RCC 7860 (cell line): Measurements from ENCODE around the gene CD80.

Experiments used
- DNase-seq: peaks from one replicate; pipeline ENCODE4 v3.0.0-alpha.2; 2015; ENCODE audit warnings: low spot score
- FAIRE-seq: peaks from 2 replicates; lab custom pipeline; 2012; peaks lifted over from hg19 to GRCh38; lab: Jason Lieb, UNC

Gene CD80

GRCh38 chr3:119551598-119551997 is 7.8 kb downstream of the CD80 start:
- FAIRE-seq, result no peak
- DNase-seq, result no peak

GRCh38 chr3:119550192-119550910 is 9.1 kb downstream of the CD80 start:
- FAIRE-seq (no peak), DNase-seq (no peak)

GRCh38 chr3:119548341-119548740 is 11.1 kb downstream of the CD80 start:
- no peak for DNase-seq
- no peak for FAIRE-seq

- no peak for FAIRE-seq
Observed at GRCh38 chr3:119547227-119547626, 12.2 kb downstream of the CD80 start.

GRCh38 chr3:119543147-119543546 is 16.3 kb downstream of the CD80 start:
- no peak for DNase-seq
- FAIRE-seq, result no peak

More at GRCh38 chr3:119547227-119547626, 12.2 kb downstream of the CD80 start:
- DNase-seq, result no peak

- no peak for DNase-seq
- FAIRE-seq, result peak; percentile 77
Observed at GRCh38 chr3:119542168-119542767, 17.1 kb downstream of the CD80 start.

GRCh38 chr3:119541547-119541946 is 17.9 kb downstream of the CD80 start:
- FAIRE-seq (no peak), DNase-seq (no peak)

GRCh38 chr3:119538772-119539171 is 20.6 kb downstream of the CD80 start:
- no peak for FAIRE-seq

GRCh38 chr3:119536757-119537156 is 22.7 kb downstream of the CD80 start:
- no peak for DNase-seq
- no peak for FAIRE-seq

More at GRCh38 chr3:119538772-119539171, 20.6 kb downstream of the CD80 start:
- no peak for DNase-seq

- FAIRE-seq, result no peak
Observed at GRCh38 chr3:119534296-119534695, 25.1 kb downstream of the CD80 start.

GRCh38 chr3:119531151-119531550 is 28.3 kb downstream of the CD80 start:
- DNase-seq, result no peak

More at GRCh38 chr3:119534296-119534695, 25.1 kb downstream of the CD80 start:
- DNase-seq, result no peak

GRCh38 chr3:119530456-119530855 is 29.0 kb downstream of the CD80 start:
- no peak for FAIRE-seq
- no peak for DNase-seq

More at GRCh38 chr3:119531151-119531550, 28.3 kb downstream of the CD80 start:
- no peak for FAIRE-seq

- no peak for DNase-seq
- FAIRE-seq, result no peak
Observed at GRCh38 chr3:119529883-119530282, 29.5 kb downstream of the CD80 start.

- no peak for FAIRE-seq
- DNase-seq, result no peak
Observed at GRCh38 chr3:119527714-119528113, 31.7 kb downstream of the CD80 start.

- no peak for FAIRE-seq
- DNase-seq, result no peak
Observed at GRCh38 chr3:119524931-119525662, 34.3 kb downstream of the CD80 start.

- no peak for FAIRE-seq
- DNase-seq, result no peak
Observed at GRCh38 chr3:119518026-119518425, 41.4 kb downstream of the CD80 start.

GRCh38 chr3:119517112-119517511 is 42.3 kb downstream of the CD80 start:
- no peak for FAIRE-seq

GRCh38 chr3:119514637-119515036 is 44.8 kb downstream of the CD80 start:
- FAIRE-seq (no peak), DNase-seq (no peak)

More at GRCh38 chr3:119517112-119517511, 42.3 kb downstream of the CD80 start:
- DNase-seq, result no peak

GRCh38 chr3:119510690-119511089 is 48.7 kb downstream of the CD80 start:
- DNase-seq (no peak), FAIRE-seq (no peak)

- DNase-seq (no peak), FAIRE-seq (no peak)
Observed at GRCh38 chr3:119508172-119508845, 51.1 kb downstream of the CD80 start.

- no peak for FAIRE-seq
- no peak for DNase-seq
Observed at GRCh38 chr3:119507404-119507803, 52.0 kb downstream of the CD80 start.
